Mesenchymal stem cell (in vitro differentiated cells and primary cell): Measurements from ENCODE around the gene PTPN1.

Source experiments
- DNase-seq: peaks from one replicate; pipeline ENCODE4 v3.0.0-alpha.2; 2013
- H2AFZ ChIP-seq: one replicate; pipeline ENCODE4 v1.6.1; 2013; ENCODE audit warnings: low read depth, mild to moderate bottlenecking, control low read depth, inconsistent platforms, low read length, moderate library complexity
- H2AK5ac ChIP-seq: 2 replicates; pipeline ENCODE4 v1.6.1; 2013; ENCODE audit warnings: low read length, moderate library complexity, mild to moderate bottlenecking, inconsistent platforms; ENCODE audit not compliant: severe bottlenecking
- H2BK120ac ChIP-seq: one replicate; pipeline ENCODE4 v1.6.1; 2013; ENCODE audit warnings: low read depth, mild to moderate bottlenecking, inconsistent platforms, low read length, moderate library complexity
- H2BK12ac ChIP-seq, 2 experiments: one replicate each; pipeline ENCODE4 v1.6.1; 2013; ENCODE audit warnings: inconsistent platforms in 2 of 2, low read length in 2 of 2, mild to moderate bottlenecking in 2 of 2, moderate library complexity in 2 of 2, control low read depth in 1 of 2
- H2BK15ac ChIP-seq: one replicate; pipeline ENCODE4 v1.6.1; 2013; ENCODE audit warnings: mild to moderate bottlenecking, low read depth, inconsistent platforms; ENCODE audit not compliant: poor library complexity, severe bottlenecking
- H2BK5ac ChIP-seq: 2 replicates; pipeline ENCODE4 v1.6.1; 2013; ENCODE audit warnings: low read depth, mild to moderate bottlenecking, low read length, control low read depth, inconsistent platforms; ENCODE audit not compliant: poor library complexity, severe bottlenecking
- H3K14ac ChIP-seq, 2 experiments: one replicate each; pipeline ENCODE4 v1.6.1; 2013; ENCODE audit warnings: inconsistent platforms in 2 of 2, low read length in 2 of 2, control low read depth in 1 of 2, mild to moderate bottlenecking in 1 of 2, moderate library complexity in 1 of 2
- H3K18ac ChIP-seq, 2 experiments: one replicate each; pipeline ENCODE4 v1.6.1; 2013; ENCODE audit warnings: inconsistent platforms in 2 of 2, low read length in 2 of 2, control low read depth in 1 of 2, low read depth in 1 of 2, mild to moderate bottlenecking in 1 of 2
- H3K23ac ChIP-seq, 2 experiments: one replicate each; pipeline ENCODE4 v1.6.1; 2013; ENCODE audit warnings: inconsistent platforms in 2 of 2, low read length in 2 of 2, mild to moderate bottlenecking in 2 of 2, moderate library complexity in 2 of 2, control low read depth in 1 of 2
- H3K27ac ChIP-seq: 2 replicates; pipeline ENCODE4 v1.5.1; 2013; ENCODE audit warnings: mild to moderate bottlenecking, moderate library complexity, low read length, control low read depth, inconsistent platforms; ENCODE audit not compliant: poor library complexity, severe bottlenecking
- H3K27me3 ChIP-seq, 2 experiments: 2 replicates each; pipeline versions ENCODE4 v1.6.1 to v1.7.0; 2013; ENCODE audit warnings: low read length in 2 of 2, mild to moderate bottlenecking in 2 of 2, moderate library complexity in 2 of 2, control low read depth in 1 of 2, inconsistent platforms in 1 of 2; ENCODE audit not compliant: control insufficient read depth in 1 of 2, insufficient read depth in 1 of 2
- H3K36me3 ChIP-seq, 2 experiments: 2 replicates each; pipeline versions ENCODE4 v1.6.1 to v1.7.0; 2013; ENCODE audit warnings: low read length in 2 of 2, control low read depth in 1 of 2, inconsistent platforms in 1 of 2, low read depth in 1 of 2, mild to moderate bottlenecking in 1 of 2; ENCODE audit not compliant: insufficient read depth in 2 of 2, control insufficient read depth in 1 of 2
- H3K4ac ChIP-seq, 2 experiments: one replicate each; pipeline ENCODE4 v1.6.1; 2013; ENCODE audit warnings: inconsistent platforms in 2 of 2, low read length in 2 of 2, mild to moderate bottlenecking in 2 of 2, moderate library complexity in 2 of 2, control low read depth in 1 of 2, low read depth in 1 of 2
- H3K4me1 ChIP-seq: 2 replicates; pipeline ENCODE4 v1.6.1; 2013; ENCODE audit warnings: low read depth, low read length, control low read depth; ENCODE audit not compliant: control insufficient read depth, insufficient read depth
- H3K4me2 ChIP-seq: 2 replicates; pipeline ENCODE4 v1.6.1; 2013; ENCODE audit warnings: low read length, mild to moderate bottlenecking, inconsistent platforms; ENCODE audit not compliant: poor library complexity, severe bottlenecking
- H3K4me3 ChIP-seq, 2 experiments: 2 replicates each; pipeline versions ENCODE4 v1.5.1 to v1.7.0; 2013; ENCODE audit warnings: low read length in 2 of 2, mild to moderate bottlenecking in 2 of 2, control low read depth in 1 of 2, low read depth in 1 of 2; ENCODE audit not compliant: insufficient read depth in 1 of 2
- H3K79me1 ChIP-seq: replicated peaks from 2 replicates; pipeline ENCODE4 v1.6.1; 2013; ENCODE audit warnings: mild to moderate bottlenecking, control low read depth, low read length, inconsistent platforms; ENCODE audit not compliant: poor library complexity, severe bottlenecking
- H3K9ac ChIP-seq: 2 replicates; pipeline ENCODE4 v1.7.0; 2013; ENCODE audit warnings: mild to moderate bottlenecking, low read length, moderate library complexity
- H3K9me3 ChIP-seq: 2 replicates; pipeline ENCODE4 v1.7.0; 2013; ENCODE audit warnings: mild to moderate bottlenecking, low read length; ENCODE audit not compliant: control insufficient read depth
- H4K8ac ChIP-seq: one replicate; pipeline ENCODE4 v1.6.1; 2013; ENCODE audit warnings: inconsistent platforms, mild to moderate bottlenecking, low read length, moderate library complexity
- H4K91ac ChIP-seq: one replicate; pipeline ENCODE4 v1.6.1; 2013; ENCODE audit warnings: mild to moderate bottlenecking, low read length, inconsistent platforms
- WGBS: methylation state at CpG from one replicate; pipeline ENCODE4 v1.1.7; 2013; ENCODE audit warnings: mixed read lengths; 5-methylcytosine and 5-hydroxymethylcytosine counted together

The PTPN1 gene

GRCh38 chr20:50593005-50593335, 82.8 kb downstream of the PTPN1 start:
- no peak overlapping the region for H3K4me3 ChIP-seq
- H3K4me2 ChIP-seq = no peak overlapping the region
- DNase-seq = no peak
- H3K36me3 ChIP-seq = peaks cover 56 to 88% of the 10 kb centered on the region in 2 experiments
- H4K91ac ChIP-seq = no peak overlapping the region
- no peak overlapping the region for H2AK5ac ChIP-seq
- H3K27ac ChIP-seq = no peak overlapping the region
- H3K4me1 ChIP-seq = peaks cover 36% of the 10 kb centered on the region
- no peak overlapping the region for H3K18ac ChIP-seq
- no peak overlapping the region for H3K4ac ChIP-seq
- no peaks in the 10 kb centered on the region for H3K9me3 ChIP-seq
- no peak overlapping the region for H2AFZ ChIP-seq
- H4K8ac ChIP-seq = no peak overlapping the region
- 99% methylated on average over 9 of the region's 9 CpGs for WGBS
- H2BK120ac ChIP-seq = no peak overlapping the region
- no peak overlapping the region for H2BK12ac ChIP-seq
- H3K23ac ChIP-seq = no peak overlapping the region
- no peaks in the 10 kb centered on the region for H3K27me3 ChIP-seq
- H2BK5ac ChIP-seq = no peak overlapping the region
- H3K14ac ChIP-seq = no peak overlapping the region
- H3K9ac ChIP-seq = no peak overlapping the region
- no peak overlapping the region for H2BK15ac ChIP-seq
- peaks cover 13% of the 10 kb centered on the region for H3K79me1 ChIP-seq

GRCh38 chr20:50594231-50594590, 84.0 kb downstream of the PTPN1 start:
- H2BK120ac ChIP-seq = no peak overlapping the region
- peak; percentile 46 for DNase-seq
- peak overlapping the region in 1 of 2 experiments; percentile 49 for H2BK12ac ChIP-seq
- H3K4me2 ChIP-seq = no peak overlapping the region
- peaks cover 12% of the 10 kb centered on the region for H3K79me1 ChIP-seq
- H2BK5ac ChIP-seq = no peak overlapping the region
- H2BK15ac ChIP-seq = no peak overlapping the region
- H3K18ac ChIP-seq = no peak overlapping the region
- H2AFZ ChIP-seq = no peak overlapping the region
- no peaks in the 10 kb centered on the region for H3K27me3 ChIP-seq
- H3K4ac ChIP-seq = no peak overlapping the region
- no peak overlapping the region for H3K9ac ChIP-seq
- WGBS = 72% methylated on average over 11 of the region's 11 CpGs
- no peak overlapping the region for H4K8ac ChIP-seq
- H4K91ac ChIP-seq = no peak overlapping the region
- no peak overlapping the region for H3K27ac ChIP-seq
- no peaks in the 10 kb centered on the region for H3K9me3 ChIP-seq
- H3K4me3 ChIP-seq = no peak overlapping the region
- H3K36me3 ChIP-seq = peaks cover 52 to 79% of the 10 kb centered on the region in 2 experiments
- no peak overlapping the region for H2AK5ac ChIP-seq
- H3K23ac ChIP-seq = no peak overlapping the region
- no peak overlapping the region for H3K14ac ChIP-seq
- peaks cover 36% of the 10 kb centered on the region for H3K4me1 ChIP-seq

GRCh38 chr20:50594591-50595432, 84.6 kb downstream of the PTPN1 start:
- no peak overlapping the region for H3K18ac ChIP-seq
- H3K9me3 ChIP-seq = no peaks in the 10 kb centered on the region
- H3K4me1 ChIP-seq = peaks cover 36% of the 10 kb centered on the region
- H4K8ac ChIP-seq = no peak overlapping the region
- no peak overlapping the region for H3K9ac ChIP-seq
- H3K79me1 ChIP-seq = peaks cover 12% of the 10 kb centered on the region
- H3K27me3 ChIP-seq = no peaks in the 10 kb centered on the region
- 77% methylated on average over 18 of the region's 19 CpGs for WGBS
- peaks cover 47 to 79% of the 10 kb centered on the region in 2 experiments for H3K36me3 ChIP-seq
- no peak overlapping the region for H3K23ac ChIP-seq
- H2BK120ac ChIP-seq = no peak overlapping the region
- H2AFZ ChIP-seq = no peak overlapping the region
- peak overlapping the region; percentile 70 for H4K91ac ChIP-seq
- no peak overlapping the region for H2AK5ac ChIP-seq
- peak overlapping the region in 1 of 2 experiments; percentile 49 for H2BK12ac ChIP-seq
- H3K4me2 ChIP-seq = no peak overlapping the region
- peak overlapping the region in 1 of 2 experiments; percentile 13 for H3K4ac ChIP-seq
- no peak overlapping the region for H3K4me3 ChIP-seq
- H2BK15ac ChIP-seq = no peak overlapping the region
- H2BK5ac ChIP-seq = no peak overlapping the region
- DNase-seq = no peak
- H3K27ac ChIP-seq = no peak overlapping the region
- H3K14ac ChIP-seq = no peak overlapping the region

- H3K9ac ChIP-seq = no peak overlapping the region
- no peak overlapping the region for H3K14ac ChIP-seq
- H3K4me2 ChIP-seq = no peak overlapping the region
- H3K9me3 ChIP-seq = no peaks in the 10 kb centered on the region
- H4K8ac ChIP-seq = no peak overlapping the region
- DNase-seq = no peak
- H2BK12ac ChIP-seq = peak overlapping the region in 1 of 2 experiments; percentile 60
- H3K36me3 ChIP-seq = peaks cover 40 to 79% of the 10 kb centered on the region in 2 experiments
- H2AFZ ChIP-seq = no peak overlapping the region
- H3K4me3 ChIP-seq = no peak overlapping the region
- no peak overlapping the region for H3K18ac ChIP-seq
- no peaks in the 10 kb centered on the region for H3K27me3 ChIP-seq
- peaks cover 36% of the 10 kb centered on the region for H3K4me1 ChIP-seq
- H2BK120ac ChIP-seq = no peak overlapping the region
- WGBS = 93% methylated on average over 6 of the region's 6 CpGs
- H3K27ac ChIP-seq = no peak overlapping the region
- H2BK15ac ChIP-seq = no peak overlapping the region
- no peak overlapping the region for H3K23ac ChIP-seq
- H3K4ac ChIP-seq = peak overlapping the region in 1 of 2 experiments; percentile 13
- peaks cover 6% of the 10 kb centered on the region for H3K79me1 ChIP-seq
- H2AK5ac ChIP-seq = no peak overlapping the region
- no peak overlapping the region for H2BK5ac ChIP-seq
- no peak overlapping the region for H4K91ac ChIP-seq
Measured at GRCh38 chr20:50595433-50595895, 85.3 kb downstream of the PTPN1 start.
